Tongue (tissue), 2 donors: ENCODE measurements around the gene PBOV1. TPM values are rescaled to one million over a fixed set of nuclear protein-coding genes. Genes with fewer than 3 reads are reported as not detected.

ENCODE experiments used
- DNase-seq: peaks from one replicate; pipeline ENCODE4 v3.0.0-alpha.2; 2015
- total RNA-seq: library from RNA; depleted of rRNA; stranded (reverse); fragments of >200 nt; gene quantifications from one replicate; pipeline ENCODE4 v1.2.3, GENCODE V29; 2014

The PBOV1 gene
- total RNA-seq, 1 donor from 2014 or later, result not detected

GRCh38 chr6:138204792-138205384 is 13.4 kb downstream of the PBOV1 start:
- no peak for DNase-seq

- DNase-seq, result no peak
These were observed 14.0 kb downstream of the PBOV1 start for GRCh38 chr6:138204303-138204702.

DNA sequence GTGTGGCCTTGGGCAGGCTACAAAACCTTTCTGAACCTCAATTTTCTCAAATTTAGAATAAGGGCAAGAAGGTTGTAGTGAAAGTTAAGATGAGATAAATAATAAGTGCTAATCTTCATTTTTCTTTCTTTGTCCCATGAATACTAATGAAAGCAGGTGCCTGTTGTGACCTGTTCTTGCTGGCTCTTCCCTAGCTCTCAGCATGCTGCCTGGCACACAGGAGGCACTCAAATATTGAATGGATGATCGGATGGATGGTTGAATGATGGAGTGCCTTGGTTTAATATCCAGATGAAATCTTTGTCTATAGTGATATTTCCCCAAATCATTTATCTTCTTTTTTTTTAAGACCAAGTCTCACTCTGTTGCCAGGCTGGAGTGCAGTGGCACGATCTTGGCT is 15.0 kb downstream of the PBOV1 start:
- no peak for DNase-seq

- no peak for DNase-seq
These were observed 16.5 kb downstream of the PBOV1 start for GRCh38 chr6:138201836-138202235.

DNA sequence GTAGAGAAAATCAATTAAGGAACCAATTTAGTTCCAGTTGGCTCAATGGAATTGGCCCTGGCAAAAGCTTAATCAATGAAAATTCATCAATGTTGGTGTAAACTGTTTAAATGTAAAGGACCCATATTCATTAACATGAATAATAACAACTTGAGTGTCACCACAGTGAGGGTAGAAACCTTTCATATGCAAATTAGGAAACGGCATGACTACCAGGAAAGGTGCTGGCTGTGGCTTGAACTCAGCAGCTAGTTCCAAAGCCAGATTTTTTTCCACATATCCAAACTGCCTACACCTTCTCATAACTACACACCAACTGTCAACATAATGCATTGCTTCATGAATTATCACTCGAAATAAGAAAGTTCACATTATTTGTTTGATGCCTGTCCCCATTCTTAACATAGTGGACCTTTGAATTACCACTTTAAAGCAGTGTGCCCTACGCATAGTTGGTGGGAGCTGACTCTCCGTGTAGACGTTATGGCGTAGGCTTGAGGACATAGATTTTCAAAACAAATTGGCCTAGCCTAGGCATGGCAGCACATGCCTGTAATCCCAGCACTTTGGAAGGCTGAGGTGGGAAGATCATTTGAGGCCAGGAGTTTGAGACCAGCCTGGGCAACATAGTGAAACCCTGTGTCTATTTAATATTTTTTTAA is 19.7 kb downstream of the PBOV1 start:
- DNase-seq, result no peak

DNA sequence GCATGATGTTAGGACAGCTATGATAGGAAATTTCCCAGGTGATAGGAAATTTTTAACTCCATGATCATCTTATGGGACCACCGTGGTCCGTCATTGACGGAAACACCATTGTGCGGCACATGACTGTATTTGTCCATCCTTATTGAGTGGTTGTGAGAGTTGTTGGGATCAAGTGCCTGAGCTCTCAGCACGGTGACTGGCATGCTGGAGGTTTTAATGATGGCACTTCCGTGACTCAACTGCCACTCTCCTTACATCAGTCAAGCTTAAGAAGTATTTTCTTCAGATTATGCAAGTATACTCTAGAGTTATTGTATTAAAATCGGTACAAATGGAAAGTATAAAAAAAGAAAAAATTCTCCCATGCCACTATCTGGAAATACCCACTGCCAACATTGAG is 20.7 kb downstream of the PBOV1 start:
- DNase-seq, result no peak

DNA sequence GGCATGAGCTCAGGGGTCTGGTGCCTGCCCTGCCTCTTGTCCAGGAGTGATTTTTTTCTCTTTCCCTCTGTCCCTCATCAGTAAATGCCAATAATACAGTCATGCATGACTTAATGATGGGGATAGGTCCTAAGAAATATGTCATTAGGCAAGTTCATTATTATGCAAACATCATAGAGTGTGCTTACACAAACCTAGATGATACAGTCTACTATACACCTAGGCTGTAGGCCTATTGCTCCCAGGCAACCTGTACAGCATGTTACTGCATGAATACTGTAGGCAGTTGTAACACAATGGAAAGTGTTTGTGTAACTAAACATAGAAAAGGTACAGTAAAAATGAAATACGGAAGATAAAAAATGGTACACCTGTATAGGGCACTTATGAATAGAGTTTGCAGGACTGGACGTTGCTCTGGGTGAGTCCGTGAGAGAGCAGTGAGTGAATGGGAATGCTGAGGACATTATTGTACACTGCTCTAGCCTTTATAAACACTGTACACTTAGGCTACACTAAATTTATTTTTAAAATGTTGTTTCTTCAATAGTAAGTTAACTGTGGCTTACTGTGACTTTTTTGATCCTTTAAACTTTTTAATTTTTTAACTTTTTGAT is 22.1 kb downstream of the PBOV1 start:
- no peak for DNase-seq

DNA sequence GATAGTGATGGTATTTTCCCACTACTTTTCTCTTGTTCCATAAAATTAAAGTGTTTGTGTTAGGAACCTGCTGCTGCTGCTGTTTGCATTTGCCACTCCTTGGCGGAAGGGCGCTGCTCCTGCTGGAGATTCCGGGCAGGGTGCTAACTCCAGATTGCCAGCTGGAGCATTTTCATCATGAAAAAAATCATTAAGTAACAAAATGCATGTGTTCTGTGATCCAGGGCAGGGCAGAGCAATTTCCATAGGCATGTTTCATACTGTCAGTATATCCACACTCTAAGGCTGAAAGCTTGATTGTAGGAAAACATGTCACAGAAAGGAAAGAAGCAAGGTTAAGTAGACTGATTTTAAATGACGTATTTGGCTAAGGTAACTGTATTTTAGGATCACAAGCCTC is 24.0 kb downstream of the PBOV1 start:
- DNase-seq, result peak; percentile 54

DNA sequence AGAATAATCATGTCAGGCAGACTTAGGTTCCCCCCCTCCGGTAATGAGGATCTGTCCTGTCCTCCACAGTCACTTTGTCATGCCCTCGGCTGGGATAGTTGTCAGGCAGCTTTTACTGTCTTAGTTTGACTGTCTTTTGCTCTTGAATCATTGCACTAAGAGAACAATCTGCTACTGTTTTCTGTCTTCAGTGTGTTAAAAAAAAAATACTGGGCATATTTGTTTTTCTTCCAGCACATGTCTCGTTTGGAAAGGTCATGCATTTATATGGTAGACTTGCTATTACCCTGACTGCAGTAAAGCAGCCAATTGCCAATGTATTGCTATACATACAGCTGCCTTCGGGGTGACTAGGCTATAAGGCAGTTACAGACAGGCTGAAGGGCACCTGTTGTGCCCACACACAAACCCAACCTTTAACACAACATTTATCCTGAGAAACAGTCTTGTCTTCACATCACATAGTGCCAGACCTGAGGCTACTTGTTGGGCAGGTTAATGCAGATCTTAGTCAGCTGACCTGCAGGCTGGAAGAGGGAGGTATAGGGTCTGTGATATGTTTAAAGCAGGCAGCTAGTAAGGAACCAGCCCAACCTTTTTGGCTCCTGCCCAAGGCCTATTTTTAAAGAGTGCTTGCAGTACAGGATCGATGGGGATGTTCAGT is 29.9 kb downstream of the PBOV1 start:
- DNase-seq, result peak; percentile 32

DNA sequence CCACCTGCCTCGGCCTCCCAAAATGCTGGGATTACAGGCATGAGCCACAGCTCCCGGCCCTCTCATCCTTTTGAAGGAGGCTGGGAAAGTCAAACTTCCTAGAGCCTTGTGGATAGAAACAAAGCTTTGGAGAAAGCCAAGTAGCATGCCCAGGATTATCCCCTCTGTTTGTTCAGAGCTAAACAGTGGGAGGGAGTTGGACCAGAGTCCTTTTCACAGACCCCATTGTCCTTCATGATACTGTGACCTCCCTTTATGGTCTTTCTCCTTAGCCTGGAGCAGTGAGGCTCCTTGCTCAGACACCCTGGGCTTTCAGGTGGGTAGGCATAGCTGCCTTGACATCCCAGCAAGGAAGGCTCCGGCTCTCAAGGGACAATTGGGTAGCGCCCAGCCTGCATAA is 31.1 kb downstream of the PBOV1 start:
- no peak for DNase-seq

DNA sequence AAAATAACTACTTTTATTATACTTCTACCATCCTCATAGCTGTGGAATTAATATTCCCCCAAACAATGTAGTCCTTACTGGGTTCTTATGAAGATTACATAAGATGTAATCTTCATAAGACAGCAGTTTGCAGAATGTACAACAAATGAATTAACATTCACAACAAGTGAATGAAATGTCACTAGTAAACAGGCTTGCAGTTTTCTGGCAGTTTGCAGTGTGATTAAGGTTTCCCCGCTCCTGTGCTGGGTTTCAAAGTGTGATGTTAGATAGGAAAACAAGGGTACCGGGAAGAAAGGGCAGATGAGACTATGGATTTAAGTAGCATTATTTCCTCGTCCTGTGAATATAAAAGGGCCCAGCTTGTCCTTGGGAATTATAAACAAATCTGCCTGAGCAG is 34.1 kb downstream of the PBOV1 start:
- no peak for DNase-seq

- no peak for DNase-seq
These were observed 34.5 kb downstream of the PBOV1 start for GRCh38 chr6:138183790-138184134.

GRCh38 chr6:138182939-138183789 is 35.1 kb downstream of the PBOV1 start:
- peak; percentile 67 for DNase-seq

- DNase-seq, result no peak
These were observed 41.5 kb downstream of the PBOV1 start for GRCh38 chr6:138176652-138177232.

DNA sequence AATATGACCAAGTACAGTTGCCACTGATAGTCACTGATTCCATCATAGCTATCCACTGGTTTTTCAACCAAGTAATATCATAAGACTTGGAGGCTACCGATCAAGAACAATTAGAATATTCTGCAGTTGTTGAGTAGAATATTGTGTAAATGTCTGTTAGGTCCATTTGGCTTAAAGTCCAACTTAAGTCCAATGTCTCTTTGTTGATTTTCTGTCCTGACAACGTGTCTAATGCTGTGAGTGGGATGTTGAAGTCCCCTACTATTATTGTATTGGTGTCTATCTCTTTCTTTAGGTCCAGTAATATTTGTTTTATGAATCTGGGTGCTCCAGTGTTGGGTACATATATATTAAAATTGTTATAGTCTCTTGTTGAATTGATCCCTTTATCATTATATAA is 42.7 kb downstream of the PBOV1 start:
- no peak for DNase-seq

Other genes starting within 250 kb of the PBOV1 start
- gene PERP, start 111.1 kb downstream of the PBOV1 start, total RNA-seq, result 42.1 TPM
- 3.3 TPM for gene ARFGEF3, start 56.6 kb downstream of the PBOV1 start, total RNA-seq
- gene SMIM28, start 159.4 kb upstream of the PBOV1 start, total RNA-seq, result not detected
- 14.2 TPM for gene HEBP2, start 185.7 kb upstream of the PBOV1 start, total RNA-seq